ENCODE measurements around the gene DYNLT2.

- TF ChIP-seq CTCF (IDR thresholded peaks at IDR 0.05): no peak
- no peak for TF ChIP-seq POLR2A (IDR thresholded peaks at IDR 0.05)
- no peak for TF ChIP-seq EP300 (IDR thresholded peaks at IDR 0.05)
Observed at GRCh38 chr6:169776379-169776778, 25.0 kb upstream of the DYNLT2 start.
